Smooth muscle cell of the brain vasculature (primary cell): ENCODE data around the gene ISCA1.

Experiments
- DNase-seq: peaks from one replicate; pipeline ENCODE4 v3.0.0-alpha.2; 2012; ENCODE audit warnings: low read depth, low spot score

ISCA1 gene

GRCh38 chr9:86230858-86231257 lies 51.5 kb downstream of the ISCA1 start:
- no peak for DNase-seq

- DNase-seq, result no peak
These were observed 59.7 kb downstream of the ISCA1 start for GRCh38 chr9:86222667-86223066.

GRCh38 chr9:86219606-86220005 lies 62.7 kb downstream of the ISCA1 start:
- no peak for DNase-seq

- DNase-seq, result no peak
These were observed 65.1 kb downstream of the ISCA1 start for GRCh38 chr9:86217076-86217755.
